RKO (cell line): ENCODE results near the gene ZNF112.

Experiments used
- DNase-seq: peaks from one replicate; pipeline ENCODE4 v3.0.0-alpha.2; 2016; ENCODE audit warnings: low spot score

Gene ZNF112

DNA sequence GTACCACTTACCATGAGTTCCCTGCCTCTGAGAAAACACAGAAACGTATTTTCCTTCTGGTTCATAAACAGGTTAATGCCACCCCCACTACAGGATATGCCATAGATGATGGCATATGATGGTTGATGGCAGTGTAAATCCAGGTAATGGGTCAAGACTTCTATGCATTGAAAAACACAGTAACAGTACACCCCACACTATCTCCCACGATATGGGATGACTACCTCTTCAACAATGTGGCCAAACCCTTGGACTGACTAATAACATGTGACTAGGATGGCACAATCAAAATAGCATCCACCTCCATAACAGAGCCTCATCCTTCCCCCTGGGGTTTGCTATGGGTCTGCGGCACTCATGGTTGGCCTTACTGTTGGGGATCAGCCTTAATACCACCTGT lies 73.6 kb downstream of the ZNF112 start:
- peak; percentile 28 for DNase-seq

GRCh38 chr19:44280916-44281315 lies 75.6 kb downstream of the ZNF112 start:
- no peak for DNase-seq

DNA sequence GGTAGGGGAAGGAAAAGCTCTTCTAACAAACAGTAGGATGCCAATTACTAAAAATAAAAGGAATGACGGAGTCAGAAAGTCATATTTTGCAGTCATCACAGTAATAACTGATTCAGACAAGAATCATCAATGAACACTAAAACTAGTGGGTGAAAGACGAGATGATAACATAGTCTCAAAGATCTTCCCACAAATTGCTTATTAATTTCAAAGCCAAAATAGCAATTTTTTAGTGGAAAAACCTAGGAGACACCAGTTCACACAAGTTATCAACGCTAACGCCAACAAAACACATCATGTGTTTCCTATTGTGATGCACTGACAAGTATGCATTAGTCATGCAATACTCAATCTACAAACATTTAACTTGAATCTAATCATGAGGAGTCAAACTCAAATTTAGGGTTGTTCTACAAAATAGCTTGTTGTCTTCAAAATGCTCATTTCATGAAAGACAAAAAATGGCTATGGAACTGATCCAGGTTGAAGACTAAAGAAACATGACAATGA lies 78.2 kb downstream of the ZNF112 start:
- peak; percentile 81 for DNase-seq

GRCh38 chr19:44277331-44277730 lies 79.1 kb downstream of the ZNF112 start:
- no peak for DNase-seq
